Heart left ventricle (tissue), 13 donors: ENCODE measurements around the gene NPHP4.

Experiments used
- POLR2A ChIP-seq, 2 donors: fragments of 450-650 bp; IDR thresholded peaks; one replicate each; pipeline ENCODE4 v1.6.1; 2017; ENCODE audit warnings: antibody characterized with exemption in 2 of 2, mild to moderate bottlenecking in 2 of 2, moderate library complexity in 2 of 2
- TF ChIP-seq, protein P1 (sequence below), 12 donors: fragments of 200-600 bp; sonication (generic) in 4 of 12; IDR thresholded peaks; one replicate each; pipeline versions ENCODE4 v1.5.0 to v1.8.0; 2018 to 2022; ENCODE audit warnings: antibody characterized with exemption in 12 of 12, mild to moderate bottlenecking in 5 of 12
- donor health status: ischemic (EF 13 %, LVEDD 7.1; RV severe dilation, severe dysfunction).
- donor health status: DM: no; HTN: yes; CAD: no.
- donor health status: DM: no; HTN: no; CAD: no.
- donor health status: ischemic (EF 25% LVEDD 6.9; RV normal size, moderate dysfunction).
- donor health status: ischemic (EF 25% LVEDD 5.7; RV mildly dilated, moderate dysfunction).
- donor health status: ischemic (EF 35%, LVEDD 5.7; RV mildly dilated, moderate dysfunction).
- donor health status: nonischemic (EF 11% LVEDD 7.7; RV severe dilation, severe dysfunction).
- donor health status: DM: yes; HTN: yes; CAD: no.
- donor health status: PGD.
- donor health status: ischemic (EF 29% LVEDD 5.4; RV normal size, mild dysfunction).
- donor health status: nonischemic (EF 23%, LVEDD 6.1; RV moderate dilation, normal function).

DNA sequence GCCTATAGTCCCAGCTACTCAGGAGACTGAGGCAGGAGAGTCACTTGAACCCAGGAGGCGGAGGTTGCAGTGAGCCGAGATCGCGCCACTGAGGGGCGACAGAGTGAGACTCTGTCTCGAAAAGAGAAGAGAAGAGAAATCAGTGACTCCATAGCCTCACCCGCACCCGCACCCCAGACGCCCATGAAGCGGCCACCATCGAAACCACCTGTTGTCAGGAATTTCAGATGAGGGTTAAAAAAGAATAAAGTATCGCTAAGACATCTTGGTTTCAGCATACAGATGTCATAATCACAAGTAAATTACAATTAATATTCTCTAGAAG, 47.4 kb downstream of the NPHP4 start:
- TF ChIP-seq, protein P1, sequence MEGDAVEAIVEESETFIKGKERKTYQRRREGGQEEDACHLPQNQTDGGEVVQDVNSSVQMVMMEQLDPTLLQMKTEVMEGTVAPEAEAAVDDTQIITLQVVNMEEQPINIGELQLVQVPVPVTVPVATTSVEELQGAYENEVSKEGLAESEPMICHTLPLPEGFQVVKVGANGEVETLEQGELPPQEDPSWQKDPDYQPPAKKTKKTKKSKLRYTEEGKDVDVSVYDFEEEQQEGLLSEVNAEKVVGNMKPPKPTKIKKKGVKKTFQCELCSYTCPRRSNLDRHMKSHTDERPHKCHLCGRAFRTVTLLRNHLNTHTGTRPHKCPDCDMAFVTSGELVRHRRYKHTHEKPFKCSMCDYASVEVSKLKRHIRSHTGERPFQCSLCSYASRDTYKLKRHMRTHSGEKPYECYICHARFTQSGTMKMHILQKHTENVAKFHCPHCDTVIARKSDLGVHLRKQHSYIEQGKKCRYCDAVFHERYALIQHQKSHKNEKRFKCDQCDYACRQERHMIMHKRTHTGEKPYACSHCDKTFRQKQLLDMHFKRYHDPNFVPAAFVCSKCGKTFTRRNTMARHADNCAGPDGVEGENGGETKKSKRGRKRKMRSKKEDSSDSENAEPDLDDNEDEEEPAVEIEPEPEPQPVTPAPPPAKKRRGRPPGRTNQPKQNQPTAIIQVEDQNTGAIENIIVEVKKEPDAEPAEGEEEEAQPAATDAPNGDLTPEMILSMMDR (IDR thresholded peaks at IDR 0.05), result no peak
- TF ChIP-seq POLR2A (IDR thresholded peaks at IDR 0.05), result no peak
